Gastroesophageal sphincter (tissue), 4 donors: ENCODE measurements around the gene NTRK3. TPM values are rescaled to one million over a fixed set of nuclear protein-coding genes. Genes with fewer than 3 reads are reported as not detected.

ENCODE experiments used
- ATAC-seq: fragments of 150-250 bp; one replicate; pipeline ENCODE4 v1.9.1; 2016; ENCODE audit warnings: mild to moderate bottlenecking, moderate library complexity
- H3K27ac ChIP-seq, 4 donors: fragments of 200-600 bp; sonication (generic) in 3 of 4; 1 replicate in 3 of 4; 2 replicates in 1 of 4; pipeline ENCODE4 v1.5.1; 2016 to 2019
- H3K27me3 ChIP-seq: fragments of 200-600 bp; sonication (generic); one replicate; pipeline ENCODE4 v1.5.1; 2019
- H3K36me3 ChIP-seq, 2 donors: fragments of 200-600 bp; sonication (generic); one replicate each; pipeline ENCODE4 v1.5.1; 2019; ENCODE audit warnings: control low read depth in 1 of 2
- H3K4me1 ChIP-seq, 3 donors: fragments of 200-600 bp; sonication (generic); 1 replicate in 2 of 3; 2 replicates in 1 of 3; pipeline ENCODE4 v1.5.1; 2016 to 2019; ENCODE audit warnings: control low read depth in 2 of 3
- H3K4me3 ChIP-seq, 2 donors: fragments of 200-600 bp; sonication (generic); one replicate each; pipeline ENCODE4 v1.5.1; 2019; ENCODE audit warnings: mild to moderate bottlenecking in 1 of 2, moderate library complexity in 1 of 2
- H3K9me3 ChIP-seq, 3 donors: fragments of 200-600 bp; sonication (generic); one replicate each; pipeline ENCODE4 v1.5.1; 2017 to 2019; ENCODE audit warnings: control low read depth in 2 of 3
- CTCF ChIP-seq, 4 experiments: fragments of 200-600 bp in 2 of 4; fragments of 450-650 bp in 2 of 4; sonication (generic) in 1 of 4; IDR thresholded peaks; one replicate each; pipeline ENCODE4 v1.5.1; 2017 to 2019; ENCODE audit warnings: antibody characterized with exemption in 4 of 4, mild to moderate bottlenecking in 2 of 4, moderate library complexity in 2 of 4
- EP300 ChIP-seq: sonication (generic); formaldehyde crosslinking; IDR thresholded peaks from one replicate; pipeline ENCODE4 v1.6.1; 2017; ENCODE audit warnings: antibody characterized with exemption, mild to moderate bottlenecking
- POLR2A ChIP-seq, 2 donors: fragments of 450-650 bp; IDR thresholded peaks; one replicate each; pipeline ENCODE4 v1.6.1; 2017; ENCODE audit warnings: antibody characterized with exemption in 2 of 2, mild to moderate bottlenecking in 2 of 2, moderate library complexity in 1 of 2
- POLR2AphosphoS5 ChIP-seq: sonication (generic); formaldehyde crosslinking; IDR thresholded peaks from one replicate; pipeline ENCODE4 v1.6.1; 2017; ENCODE audit warnings: antibody characterized with exemption
- WGBS, 2 donors: methylation state at CpG; one replicate each; pipeline ENCODE4 v1.1.5; 2018; ENCODE audit warnings: low coverage in 1 of 2; 5-methylcytosine and 5-hydroxymethylcytosine counted together
- total RNA-seq, 4 donors: library from RNA; depleted of rRNA; stranded (reverse); fragments of >200 nt; gene quantifications; one replicate each; pipeline ENCODE4 v1.1.0, GENCODE V29; 2016

NTRK3 gene
- total RNA-seq, 4 donors from 2014 or later, result 0.47 to 4.3 (median 1.5) TPM

- Histone ChIP-seq H3K4me1 (no peaks in the 10 kb centered on the region), H3K27me3 (no peaks in the 10 kb centered on the region), H3K27ac (no peak overlapping the region), H3K4me3 (no peak overlapping the region), H3K36me3 (no peaks in the 10 kb centered on the region), H3K9me3 (no peaks in the 10 kb centered on the region)
- TF ChIP-seq POLR2AphosphoS5 (no peak), CTCF (IDR thresholded peaks at IDR 0.05) (no peak), POLR2A (IDR thresholded peaks at IDR 0.05) (no peak), EP300 (no peak)
- ATAC-seq, result no peak
- 68 to 100% methylated on average over 2 to 3 of the region's 3 CpGs for WGBS, 2 donors
These were observed 278.6 kb downstream of the NTRK3 start for GRCh38 chr15:87977907-87978306.

DNA sequence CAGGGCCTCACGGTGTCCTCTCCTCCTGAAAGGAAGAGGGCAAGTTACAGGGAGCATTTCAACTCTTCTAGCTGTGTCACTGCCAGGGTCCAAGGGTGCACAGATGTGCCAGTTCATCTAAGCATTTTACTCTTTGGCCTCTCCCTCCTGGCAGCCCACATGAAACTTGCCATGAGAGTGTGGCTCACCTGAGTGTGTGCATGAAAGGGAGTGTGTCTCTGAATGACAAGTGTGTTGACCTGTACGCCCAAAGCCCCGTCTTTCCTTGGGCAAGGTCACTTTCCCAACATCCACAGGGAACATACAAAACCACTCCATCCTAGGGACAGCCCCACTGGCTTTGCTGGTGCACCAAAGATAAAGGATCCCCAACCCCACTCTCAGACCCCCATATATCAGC is 280.0 kb downstream of the NTRK3 start:
- Histone ChIP-seq H3K4me3 (no peak overlapping the region), H3K27me3 (no peaks in the 10 kb centered on the region), H3K4me1 (no peaks in the 10 kb centered on the region), H3K36me3 (no peaks in the 10 kb centered on the region), H3K9me3 (no peaks in the 10 kb centered on the region), H3K27ac (no peak overlapping the region)
- 83 to 100% methylated on average over 1 to 3 of the region's 3 CpGs for WGBS, 2 donors
- TF ChIP-seq POLR2AphosphoS5 (no peak), CTCF (IDR thresholded peaks at IDR 0.05) (no peak), POLR2A (IDR thresholded peaks at IDR 0.05) (no peak), EP300 (no peak)
- no peak for ATAC-seq

DNA sequence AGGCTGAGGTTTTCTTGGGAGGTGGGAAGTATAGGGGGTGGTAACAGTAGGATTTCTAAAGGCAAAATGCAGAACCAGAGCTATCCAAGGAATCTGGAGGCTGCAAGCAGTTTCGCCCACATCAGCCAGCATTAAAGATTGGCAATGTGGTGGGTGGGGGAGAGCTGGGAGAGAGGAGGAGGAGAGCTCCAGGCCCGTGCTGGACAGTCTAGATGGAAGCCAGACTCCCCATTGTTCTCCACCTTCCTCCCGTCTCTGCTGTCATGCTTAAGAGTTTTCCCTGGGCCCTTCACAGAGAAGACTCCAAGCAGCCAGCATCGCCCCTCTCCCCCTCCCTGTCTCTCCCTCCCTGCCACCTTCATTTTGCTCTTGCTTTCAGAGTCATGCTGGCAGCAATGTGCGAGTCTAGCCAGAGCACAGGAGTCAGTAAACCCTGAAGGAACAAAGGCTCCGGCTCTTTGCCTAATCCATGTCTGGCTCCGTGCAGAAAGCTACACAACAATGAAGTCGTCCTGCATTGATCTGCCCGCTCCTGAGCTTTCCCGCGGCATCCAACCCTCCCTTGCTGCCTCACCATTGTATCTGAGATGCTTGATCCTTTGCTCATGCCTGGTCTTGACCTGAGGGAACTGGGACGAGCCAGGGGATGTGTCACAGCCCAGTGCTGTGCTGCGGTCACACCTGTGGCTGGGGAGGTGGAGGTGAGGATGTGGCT is 282.9 kb downstream of the NTRK3 start:
- WGBS, 2 donors, result 47 to 67% methylated on average over 1 to 10 of the region's 13 CpGs
- H3K27ac ChIP-seq, result no peak overlapping the region
- no peak for TF ChIP-seq POLR2A (IDR thresholded peaks at IDR 0.05)
- H3K36me3 ChIP-seq, result no peaks in the 10 kb centered on the region
- no peaks in the 10 kb centered on the region for H3K27me3 ChIP-seq
- H3K4me3 ChIP-seq, result no peak overlapping the region
- ATAC-seq, result no peak
- H3K9me3 ChIP-seq, result no peaks in the 10 kb centered on the region
- no peaks in the 10 kb centered on the region for H3K4me1 ChIP-seq

- no peak for TF ChIP-seq CTCF (IDR thresholded peaks at IDR 0.05)
- TF ChIP-seq POLR2AphosphoS5, result no peak
- no peak for TF ChIP-seq POLR2A (IDR thresholded peaks at IDR 0.05)
- no peak for TF ChIP-seq EP300
- no peaks in the 10 kb centered on the region for H3K9me3 ChIP-seq
- whole genome bisulfite sequencing, 2 donors, result 77 to 80% methylated on average over 1 to 3 of the region's 3 CpGs
These were observed 285.5 kb downstream of the NTRK3 start for GRCh38 chr15:87971076-87971475.

DNA sequence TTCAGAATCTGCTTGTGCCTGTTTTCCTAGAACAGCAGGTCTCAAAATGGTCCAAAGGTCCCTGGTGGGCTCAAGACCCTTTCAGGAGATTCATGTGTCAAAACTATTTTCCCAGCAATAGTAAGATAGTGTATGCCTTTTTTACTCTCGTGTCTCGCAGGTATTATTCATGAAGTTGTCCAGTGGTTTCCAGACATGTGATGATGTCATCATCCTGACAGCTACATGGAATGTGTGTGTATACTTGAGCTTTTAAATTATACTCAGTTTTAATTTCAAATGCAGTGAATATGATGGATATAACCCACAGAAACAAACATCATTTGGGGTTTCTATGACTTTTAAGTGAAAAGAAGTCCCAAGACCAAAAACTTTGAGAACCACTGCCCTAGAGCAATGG is 288.6 kb downstream of the NTRK3 start:
- no peak for TF ChIP-seq EP300
- TF ChIP-seq POLR2AphosphoS5, result no peak
- TF ChIP-seq POLR2A (IDR thresholded peaks at IDR 0.05), result no peak
- TF ChIP-seq CTCF (IDR thresholded peaks at IDR 0.05), result no peak
- Histone ChIP-seq H3K27ac (no peak overlapping the region), H3K4me3 (no peak overlapping the region), H3K36me3 (no peaks in the 10 kb centered on the region), H3K4me1 (no peaks in the 10 kb centered on the region), H3K9me3 (no peaks in the 10 kb centered on the region), H3K27me3 (no peaks in the 10 kb centered on the region)
- WGBS, 2 donors, result 69 to 73% methylated on average over 2 of the region's 2 CpGs
- no peak for ATAC-seq

More at GRCh38 chr15:87971076-87971475, 285.5 kb downstream of the NTRK3 start:
- ATAC-seq, result no peak
- H3K27ac ChIP-seq, result no peak overlapping the region
- H3K36me3 ChIP-seq, result no peaks in the 10 kb centered on the region
- no peaks in the 10 kb centered on the region for H3K27me3 ChIP-seq
- H3K4me1 ChIP-seq, result no peaks in the 10 kb centered on the region
- H3K4me3 ChIP-seq, result no peak overlapping the region
